Measurements from ENCODE around the gene SRSF10. TPM values are rescaled to one million over a fixed set of nuclear protein-coding genes. Genes with fewer than 3 reads are reported as not detected.

SRSF10 gene
- total and polyA plus RNA-seq, 9 of the 15 experiments (the other 6 are each of a cell fraction or from before 2014, with no cell fraction given) = 154 to 264 (median 205) TPM

DNA sequence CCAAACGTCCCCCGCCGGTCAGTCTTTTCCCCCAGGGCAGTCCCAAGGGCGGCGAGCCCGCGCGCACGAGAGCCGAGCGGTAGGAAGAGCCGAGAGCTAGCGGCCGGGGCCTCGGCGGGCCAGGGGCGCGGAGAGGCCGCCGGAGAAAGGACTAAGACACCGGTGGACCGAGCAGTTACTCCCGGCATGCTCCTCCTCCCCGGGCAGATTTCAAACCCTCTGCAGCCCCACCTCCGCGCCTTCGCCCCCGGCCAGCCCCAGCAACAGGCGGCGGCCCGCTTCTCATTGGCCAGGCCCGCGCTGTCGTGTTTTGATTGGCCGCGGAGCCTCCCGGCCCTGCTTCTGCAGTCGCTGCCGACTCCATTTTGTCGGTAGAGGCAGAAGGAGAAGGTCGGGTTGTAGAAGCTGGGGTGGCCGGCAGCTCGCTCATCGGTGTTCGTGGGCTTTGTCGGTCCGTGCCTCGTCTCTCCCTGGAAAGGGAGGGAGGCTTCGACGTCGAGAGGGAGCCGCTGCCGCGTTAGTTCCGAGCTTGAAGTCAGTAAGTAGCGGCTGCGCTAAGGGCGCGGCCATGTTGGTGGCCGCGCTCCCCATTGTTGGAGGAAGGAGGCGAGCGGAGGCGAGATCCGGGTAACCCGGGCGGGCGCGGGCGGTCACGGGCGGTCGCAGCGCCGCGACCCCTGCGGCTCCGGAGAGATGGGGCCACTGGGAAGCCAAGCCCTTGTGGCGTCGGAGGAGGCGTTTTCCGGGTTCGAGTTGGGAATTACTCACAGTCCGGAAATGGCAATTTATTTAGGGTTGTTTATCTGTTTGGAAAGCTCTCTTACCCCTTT lies 20.5 kb downstream of the SRSF10 start, which contains the start of gene PNRC2 (continued):
- TF ChIP-seq TAF15 (IDR thresholded peaks at IDR 0.05; ENCODE audit: low read depth, low read length) (no peak), ZNF518B (CRISPR knock-in tag; IDR thresholded peaks at IDR 0.05) (no peak), FOXA3 (CRISPR knock-in tag; conservative IDR thresholded peaks at IDR 0.05 in 1 of 2, IDR thresholded peaks at IDR 0.05 in 1 of 2) (peak; percentile 48 to 53; a peak in 1 of 4 replicates), SMAD4 (CRISPR knock-in tag; conservative IDR thresholded peaks at IDR 0.05) (no peak; the same call in none of the 2 replicates), TFAM (CRISPR knock-in tag; conservative IDR thresholded peaks at IDR 0.05) (no peak)
- TF ChIP-seq, protein P1, sequence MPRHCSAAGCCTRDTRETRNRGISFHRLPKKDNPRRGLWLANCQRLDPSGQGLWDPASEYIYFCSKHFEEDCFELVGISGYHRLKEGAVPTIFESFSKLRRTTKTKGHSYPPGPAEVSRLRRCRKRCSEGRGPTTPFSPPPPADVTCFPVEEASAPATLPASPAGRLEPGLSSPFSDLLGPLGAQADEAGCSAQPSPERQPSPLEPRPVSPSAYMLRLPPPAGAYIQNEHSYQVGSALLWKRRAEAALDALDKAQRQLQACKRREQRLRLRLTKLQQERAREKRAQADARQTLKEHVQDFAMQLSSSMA (CRISPR knock-in tag; IDR thresholded peaks at IDR 0.05) = peak; percentile 76

Measured in K562 (cell line).